Lower leg skin (tissue), 3 donors: Measurements from ENCODE around the gene HS3ST4.

Source experiments
- CTCF ChIP-seq, 3 donors: fragments of 450-650 bp; IDR thresholded peaks; one replicate each; pipeline ENCODE4 v1.5.1; 2016; ENCODE audit warnings: antibody characterized with exemption in 3 of 3, mild to moderate bottlenecking in 3 of 3, moderate library complexity in 2 of 3
- POLR2A ChIP-seq, 2 donors: fragments of 450-650 bp; IDR thresholded peaks; one replicate each; pipeline ENCODE4 v1.6.1; 2016 to 2017; ENCODE audit warnings: antibody characterized with exemption in 2 of 2, mild to moderate bottlenecking in 1 of 2, moderate library complexity in 1 of 2

- no peak for TF ChIP-seq CTCF (IDR thresholded peaks at IDR 0.05)
- TF ChIP-seq POLR2A (IDR thresholded peaks at IDR 0.05) = no peak
Observed at GRCh38 chr16:26091511-26091910, 399.8 kb downstream of the HS3ST4 start.
